ENCODE data around the gene NMNAT3. TPM values are rescaled to one million over a fixed set of nuclear protein-coding genes. Genes with fewer than 3 reads are reported as not detected.

The NMNAT3 gene
- total RNA-seq, 1 donor = 1.5 TPM

DNA sequence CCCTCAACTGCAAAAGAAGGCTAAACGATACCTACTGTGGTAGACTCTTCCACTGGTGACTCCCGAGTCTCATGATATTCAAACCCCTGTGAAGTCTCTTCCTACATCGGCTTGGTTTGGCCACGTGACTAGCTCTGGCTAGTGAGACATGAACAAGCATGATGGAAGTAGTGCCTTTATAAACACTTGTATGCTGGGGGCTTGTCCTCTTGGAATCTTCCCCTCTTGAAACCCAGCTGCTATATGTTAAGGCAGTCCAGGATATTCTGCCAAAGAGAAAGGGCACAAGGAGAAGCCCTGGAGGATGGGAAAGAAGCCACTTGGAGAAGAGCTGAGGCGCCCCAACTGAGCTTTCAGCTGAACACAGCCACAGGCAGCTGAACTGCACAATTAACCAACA is 154.6 kb downstream of the NMNAT3 start:
- no peaks in the 10 kb centered on the region for H3K27me3 ChIP-seq (ENCODE audit: insufficient read depth, low read length)
- H3K9me3 ChIP-seq (ENCODE audit: low read depth, low read length) = no peaks in the 10 kb centered on the region
- H3K4me3 ChIP-seq (ENCODE audit: low read length) = no peak overlapping the region
- peaks cover 15% of the 10 kb centered on the region for H3K4me1 ChIP-seq (ENCODE audit: insufficient read depth, low read length)

DNA sequence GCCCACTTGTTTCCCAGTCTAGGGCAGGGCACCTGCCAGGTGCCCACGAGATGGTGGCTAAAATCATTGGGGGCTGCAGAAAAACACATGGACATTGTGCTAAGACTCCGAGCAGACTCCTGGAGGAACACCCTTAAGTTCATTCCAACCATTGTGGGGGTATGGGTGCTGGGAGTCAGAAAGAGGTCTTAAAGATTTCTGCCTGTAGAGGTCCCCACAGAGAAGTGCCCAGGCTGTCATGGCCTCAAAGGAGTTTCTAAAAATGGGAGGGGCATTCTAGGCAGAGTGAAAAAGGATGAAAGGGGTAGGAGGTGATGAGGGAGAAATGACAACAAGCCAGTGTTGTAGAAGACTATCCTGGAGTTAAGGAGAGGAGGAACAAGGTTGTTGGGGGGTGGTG is 155.4 kb downstream of the NMNAT3 start:
- Histone ChIP-seq H3K4me1 (ENCODE audit: insufficient read depth, low read length) (peaks cover 15% of the 10 kb centered on the region), H3K9me3 (ENCODE audit: low read depth, low read length) (no peaks in the 10 kb centered on the region), H3K27me3 (ENCODE audit: insufficient read depth, low read length) (no peaks in the 10 kb centered on the region), H3K4me3 (ENCODE audit: low read length) (no peak overlapping the region)

DNA sequence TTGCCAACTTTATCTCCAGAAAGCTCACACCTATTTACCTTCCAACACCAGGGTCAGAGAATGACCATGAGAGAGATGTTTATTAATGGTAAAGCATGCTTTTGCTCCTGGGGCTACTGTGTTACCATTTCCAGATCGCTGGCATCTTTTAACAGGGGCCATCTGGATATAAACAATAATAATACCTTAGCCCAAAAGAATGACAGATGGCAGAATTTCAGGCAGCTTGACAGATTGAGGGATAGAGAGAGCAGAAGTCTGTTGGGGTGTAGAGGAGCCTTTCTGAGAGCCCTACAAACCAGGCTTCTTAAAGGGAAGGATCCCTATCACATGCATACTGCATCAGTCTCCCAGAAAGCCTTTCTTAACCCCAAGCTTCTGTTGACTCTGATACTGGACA is 156.0 kb downstream of the NMNAT3 start:
- Histone ChIP-seq H3K27me3 (ENCODE audit: insufficient read depth, low read length) (no peaks in the 10 kb centered on the region), H3K4me1 (ENCODE audit: insufficient read depth, low read length) (peaks cover 15% of the 10 kb centered on the region), H3K9me3 (ENCODE audit: low read depth, low read length) (no peaks in the 10 kb centered on the region), H3K4me3 (ENCODE audit: low read length) (no peak overlapping the region)

DNA sequence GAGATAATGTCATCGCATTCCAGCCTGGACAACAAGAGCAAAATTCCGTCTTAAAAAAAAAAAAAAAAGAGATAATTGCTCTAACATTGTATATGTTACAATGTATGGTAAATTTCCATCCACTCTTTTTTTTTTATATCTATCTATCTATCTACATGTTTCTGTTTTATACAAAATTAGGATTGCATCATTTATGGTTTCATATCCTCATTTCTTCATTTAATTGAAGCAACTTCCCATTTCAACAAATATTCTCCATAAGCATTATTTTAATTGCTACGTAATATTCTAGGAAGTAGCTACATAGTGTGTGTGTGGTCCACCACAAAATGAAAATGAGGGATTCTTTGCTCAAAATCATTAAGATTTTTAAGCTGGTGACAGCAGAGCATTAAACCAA is 156.6 kb downstream of the NMNAT3 start:
- no peaks in the 10 kb centered on the region for H3K9me3 ChIP-seq (ENCODE audit: low read depth, low read length)
- no peaks in the 10 kb centered on the region for H3K27me3 ChIP-seq (ENCODE audit: insufficient read depth, low read length)
- H3K4me1 ChIP-seq (ENCODE audit: insufficient read depth, low read length) = peaks cover 15% of the 10 kb centered on the region
- H3K4me3 ChIP-seq (ENCODE audit: low read length) = no peak overlapping the region

DNA sequence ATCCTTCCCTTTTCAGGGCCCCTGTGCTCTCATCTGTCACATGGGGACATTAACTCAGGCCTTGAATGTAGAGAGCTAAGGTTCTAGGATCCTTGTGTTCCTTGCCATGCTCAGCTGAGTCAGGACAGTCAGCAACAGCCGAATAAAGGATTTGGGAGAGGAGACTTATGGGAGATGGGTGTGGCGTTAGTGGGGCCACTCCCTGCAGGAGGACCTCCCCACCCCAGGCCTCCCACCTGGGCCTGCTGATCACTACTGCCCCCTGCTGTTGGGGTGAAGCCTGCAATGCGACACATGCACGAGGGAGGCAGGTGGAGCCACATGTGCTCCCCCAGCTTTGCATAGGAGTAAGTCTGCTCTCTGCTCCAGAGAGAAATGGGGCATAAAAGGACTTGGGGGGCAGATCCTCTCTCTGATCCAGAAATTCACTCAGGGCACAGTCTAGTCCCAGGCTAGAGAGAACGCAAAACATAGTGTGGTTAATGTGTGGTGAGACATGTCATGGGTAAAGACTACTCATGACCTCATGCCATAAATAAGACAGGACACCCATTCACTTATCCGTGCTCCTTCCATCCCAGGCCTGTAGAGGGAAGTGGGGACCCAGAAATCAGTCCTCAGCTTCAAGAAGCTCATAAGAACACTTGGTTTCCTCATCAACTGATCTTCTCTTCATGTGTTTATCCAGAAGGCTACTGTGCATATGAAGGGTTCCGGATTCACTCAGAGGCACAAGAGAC is 157.6 kb downstream of the NMNAT3 start:
- Histone ChIP-seq H3K27me3 (ENCODE audit: insufficient read depth, low read length) (no peaks in the 10 kb centered on the region), H3K4me1 (ENCODE audit: insufficient read depth, low read length) (peaks cover 15% of the 10 kb centered on the region), H3K9me3 (ENCODE audit: low read depth, low read length) (no peaks in the 10 kb centered on the region), H3K4me3 (ENCODE audit: low read length) (no peak overlapping the region)

DNA sequence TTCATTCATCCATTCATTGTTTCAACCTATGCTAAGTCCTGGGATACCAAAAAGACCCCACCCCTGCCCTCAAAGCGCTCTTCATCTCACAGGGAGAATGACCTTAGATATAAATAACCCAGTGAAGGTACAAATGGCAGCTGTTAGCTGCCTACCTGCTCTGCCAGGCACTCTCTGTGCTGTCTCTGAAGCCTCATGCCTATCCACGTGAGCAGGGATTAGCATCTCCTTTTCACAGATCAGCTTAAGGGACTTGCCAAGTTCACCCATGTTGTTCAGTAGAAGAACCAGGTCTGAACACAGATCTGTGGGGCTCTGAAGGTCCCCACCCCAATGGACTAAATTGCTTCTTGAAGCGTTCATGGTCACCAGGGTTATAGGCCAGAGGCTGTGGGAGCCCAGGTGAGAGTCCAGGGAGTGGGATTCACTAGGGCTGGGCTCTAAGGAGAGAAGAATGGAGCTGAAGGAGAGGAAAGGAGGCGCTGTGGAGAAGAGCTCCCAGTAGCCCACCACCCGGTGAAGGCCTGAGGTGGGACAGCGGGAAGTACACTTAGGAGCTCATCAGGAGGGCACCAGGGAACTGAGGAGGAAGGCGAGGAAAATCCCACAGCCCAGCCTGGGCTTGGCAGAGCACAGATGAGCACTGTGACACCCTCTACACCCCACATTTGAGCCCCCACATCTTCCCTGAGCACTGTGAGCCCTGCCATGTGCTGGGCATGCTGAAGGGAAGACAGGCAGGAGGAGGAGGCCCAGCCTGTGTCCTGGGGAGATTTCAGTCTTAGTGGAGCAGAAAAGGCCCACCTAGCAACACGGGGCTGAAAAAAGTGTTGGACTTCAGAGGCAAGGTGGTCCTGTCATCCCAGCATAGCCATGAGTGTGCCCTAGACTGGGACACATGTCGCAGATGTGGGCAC is 158.6 kb downstream of the NMNAT3 start:
- Histone ChIP-seq H3K4me1 (ENCODE audit: insufficient read depth, low read length) (peaks cover 15% of the 10 kb centered on the region), H3K9me3 (ENCODE audit: low read depth, low read length) (no peaks in the 10 kb centered on the region), H3K4me3 (ENCODE audit: low read length) (no peak overlapping the region), H3K27me3 (ENCODE audit: insufficient read depth, low read length) (no peaks in the 10 kb centered on the region)

DNA sequence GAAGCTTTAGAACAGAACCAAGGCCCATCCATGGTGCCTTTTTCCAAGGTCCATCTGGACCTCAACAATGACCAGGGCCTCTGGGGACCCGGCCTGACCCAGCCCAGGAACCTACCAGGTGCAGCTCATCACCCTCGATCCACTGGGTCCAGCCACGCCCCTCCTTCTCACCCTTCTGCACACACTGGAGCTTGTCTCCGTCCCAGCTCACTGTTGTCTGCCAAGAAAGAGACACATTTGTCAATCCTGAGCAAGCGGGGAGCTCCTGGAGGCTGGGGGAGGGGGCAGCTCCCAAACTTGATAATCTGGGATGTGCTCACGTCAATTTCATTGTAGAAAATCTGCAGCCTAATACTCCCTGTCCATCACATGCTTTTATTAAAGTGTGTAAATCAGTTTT is 159.5 kb downstream of the NMNAT3 start:
- Histone ChIP-seq H3K4me3 (ENCODE audit: low read length) (no peak overlapping the region), H3K4me1 (ENCODE audit: insufficient read depth, low read length) (peaks cover 15% of the 10 kb centered on the region), H3K9me3 (ENCODE audit: low read depth, low read length) (no peaks in the 10 kb centered on the region), H3K27me3 (ENCODE audit: insufficient read depth, low read length) (no peaks in the 10 kb centered on the region)

DNA sequence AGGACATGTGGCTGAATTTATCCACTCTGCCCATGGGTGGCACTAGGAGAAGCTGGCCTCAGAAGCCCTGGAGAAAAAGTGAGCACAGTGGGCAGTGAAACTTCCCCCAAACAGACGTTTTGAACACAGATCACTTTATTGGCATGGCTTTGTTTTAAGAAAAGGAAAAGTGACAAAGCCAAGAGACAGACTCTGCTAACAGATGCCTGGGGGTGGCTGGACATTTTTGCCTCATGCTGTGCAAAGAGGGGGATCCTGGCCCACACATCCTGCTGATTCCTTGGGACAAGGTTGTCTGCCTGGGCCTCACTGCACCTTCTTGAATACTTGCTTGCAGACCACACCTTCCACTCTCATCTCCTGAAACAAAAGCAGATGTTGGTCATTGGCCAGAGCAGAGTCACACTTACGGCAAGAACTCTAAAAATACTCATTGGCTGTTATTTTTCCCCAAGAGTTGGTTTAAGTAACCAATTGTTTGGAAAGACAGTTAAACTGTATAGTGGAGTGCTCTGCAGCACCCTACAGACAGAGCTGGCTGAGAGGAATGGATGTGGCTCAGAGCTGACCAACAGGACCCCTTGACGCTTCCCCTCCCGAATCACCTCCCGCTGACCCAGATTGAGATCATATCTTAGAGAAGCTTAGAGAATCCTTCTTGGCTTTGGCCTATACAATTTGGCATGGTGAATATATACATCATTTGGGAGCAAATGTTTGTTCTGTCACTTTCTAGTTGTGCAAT is 160.3 kb downstream of the NMNAT3 start:
- Histone ChIP-seq H3K4me1 (ENCODE audit: insufficient read depth, low read length) (peaks cover 15% of the 10 kb centered on the region), H3K27me3 (ENCODE audit: insufficient read depth, low read length) (no peaks in the 10 kb centered on the region), H3K9me3 (ENCODE audit: low read depth, low read length) (no peaks in the 10 kb centered on the region), H3K4me3 (ENCODE audit: low read length) (no peak overlapping the region)

DNA sequence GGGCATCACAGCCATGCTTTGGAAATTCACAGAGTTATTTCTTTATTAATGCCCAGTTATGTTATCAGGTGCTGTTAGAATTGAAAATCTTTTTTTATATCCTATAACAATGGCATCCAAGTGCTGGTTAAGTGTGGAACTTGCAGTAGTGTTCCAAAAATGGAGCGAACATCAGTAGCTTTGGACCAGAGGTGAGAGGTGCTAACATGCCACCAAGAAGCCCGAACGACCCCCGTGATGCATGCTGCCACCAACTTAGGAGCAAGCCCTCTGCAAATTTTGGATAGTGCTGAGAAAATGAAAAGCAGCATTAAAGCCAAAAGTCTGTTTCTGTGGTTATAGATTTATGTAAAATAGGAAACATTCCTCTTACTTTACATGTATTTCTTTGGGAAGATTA is 163.0 kb downstream of the NMNAT3 start:
- Histone ChIP-seq H3K27me3 (ENCODE audit: insufficient read depth, low read length) (no peaks in the 10 kb centered on the region), H3K9me3 (ENCODE audit: low read depth, low read length) (no peaks in the 10 kb centered on the region), H3K4me3 (ENCODE audit: low read length) (no peak overlapping the region), H3K4me1 (ENCODE audit: insufficient read depth, low read length) (no peaks in the 10 kb centered on the region)

Other genes with a start within 250 kb of the NMNAT3 start
- gene RBP2, start 201.5 kb downstream of the NMNAT3 start, total RNA-seq = not detected
- 0.31 TPM for gene RBP1, start 138.2 kb downstream of the NMNAT3 start, total RNA-seq

All from mononuclear cell (primary cell).